IMR-90 (cell line): ENCODE results near the gene NPEPPS. TPM values are rescaled to one million over a fixed set of nuclear protein-coding genes. Genes with fewer than 3 reads are reported as not detected.

Experiments used
- ATAC-seq: fragments of 200-7000 bp; cut with Tn5 transposase; 2 replicates; pipeline ENCODE4 v1.9.1; 2020; ENCODE audit warnings: low read depth, mild to moderate bottlenecking, moderate library complexity
- BruUV-seq: library from RNA; stranded (reverse); fragments of 400-500 nt; replicated peaks from 2 replicates; lab custom pipeline; 2021; lab: Mats Ljungman, UMichigan
- CTCF ChIA-PET: fragments of 300-600 bp; formaldehyde crosslinking; extraction: SDS; loops from one replicate; lab custom pipeline; 2021; ENCODE audit warnings: antibody characterized with exemption; lab: Yijun Ruan, JAX
- POLR2A ChIA-PET: fragments of 300-600 bp; sonication (Branson Sonifier 250); formaldehyde crosslinking; loops from one replicate; lab custom pipeline; 2022; ENCODE audit warnings: antibody characterized with exemption; ENCODE audit not compliant: unreplicated experiment; lab: Charles Lee
- DNase-seq: peaks from one replicate; pipeline ENCODE4 v3.0.0; 2013
- H2AFZ ChIP-seq: replicated peaks from 2 replicates; pipeline ENCODE3; 2013; ENCODE audit warnings: low read length, mild to moderate bottlenecking; ENCODE audit not compliant: poor library complexity
- H2AK5ac ChIP-seq: 2 replicates; pipeline ENCODE4 v1.6.1; 2013; ENCODE audit warnings: low read depth, low read length, inconsistent platforms
- H2AK9ac ChIP-seq: replicated peaks from 2 replicates; pipeline ENCODE3; 2013; ENCODE audit warnings: mild to moderate bottlenecking, low read depth, low read length, moderate library complexity; ENCODE audit not compliant: poor library complexity
- H2BK120ac ChIP-seq: 2 replicates; pipeline ENCODE4 v1.6.1; 2013; ENCODE audit warnings: low read depth, low read length, inconsistent platforms
- H2BK15ac ChIP-seq: 3 replicates; pipeline ENCODE4 v1.6.1; 2013; ENCODE audit warnings: low read depth, low read length, inconsistent platforms
- H2BK20ac ChIP-seq: 2 replicates; pipeline ENCODE4 v1.6.1; 2013; ENCODE audit warnings: low read depth, mild to moderate bottlenecking, inconsistent platforms, low read length, moderate library complexity
- H2BK5ac ChIP-seq: 2 replicates; pipeline ENCODE4 v1.6.1; 2013; ENCODE audit warnings: mild to moderate bottlenecking, low read depth, low read length, inconsistent platforms; ENCODE audit not compliant: poor library complexity, severe bottlenecking
- H3K14ac ChIP-seq: replicated peaks from 2 replicates; pipeline ENCODE4 v1.6.1; 2013; ENCODE audit warnings: low read depth, low read length, inconsistent platforms
- H3K18ac ChIP-seq: 2 replicates; pipeline ENCODE4 v1.6.1; 2013; ENCODE audit warnings: low read depth, low read length, control low read depth
- H3K23ac ChIP-seq: 2 replicates; pipeline ENCODE4 v1.6.1; 2013; ENCODE audit warnings: low read depth, low read length, inconsistent platforms
- H3K27ac ChIP-seq: 2 replicates; pipeline ENCODE4 v1.5.1; 2013; ENCODE audit warnings: mild to moderate bottlenecking, control low read depth, low read length; ENCODE audit not compliant: insufficient read depth
- H3K27me3 ChIP-seq: 2 replicates; pipeline ENCODE4 v1.6.1; 2013; ENCODE audit warnings: low read length; ENCODE audit not compliant: control insufficient read depth, insufficient read depth
- H3K36me3 ChIP-seq: 2 replicates; pipeline ENCODE4 v1.6.1; 2013; ENCODE audit warnings: low read length, mixed read lengths; ENCODE audit not compliant: control insufficient read depth, insufficient read depth
- H3K4ac ChIP-seq: 2 replicates; pipeline ENCODE4 v1.6.1; 2013; ENCODE audit warnings: low read depth, low read length, inconsistent platforms
- H3K4me1 ChIP-seq: 2 replicates; pipeline ENCODE4 v1.6.1; 2013; ENCODE audit warnings: low read length, mixed read lengths; ENCODE audit not compliant: control insufficient read depth, insufficient read depth
- H3K4me2 ChIP-seq: 2 replicates; pipeline ENCODE4 v1.6.1; 2013; ENCODE audit warnings: low read depth, mild to moderate bottlenecking, control low read depth, low read length, moderate library complexity
- H3K4me3 ChIP-seq: 2 replicates; pipeline ENCODE4 v1.5.1; 2013; ENCODE audit warnings: low read depth, mild to moderate bottlenecking, control low read depth, low read length, moderate library complexity; ENCODE audit not compliant: insufficient read depth
- H3K56ac ChIP-seq: 2 replicates; pipeline ENCODE4 v1.6.1; 2013; ENCODE audit warnings: low read length, inconsistent platforms; ENCODE audit not compliant: insufficient read depth; ENCODE audit errors: extremely low read depth
- H3K79me1 ChIP-seq, 2 experiments: 2 replicates each; pipeline ENCODE4 v1.6.1; 2013; ENCODE audit warnings: low read length in 2 of 2, inconsistent platforms in 1 of 2, low read depth in 1 of 2
- H3K9ac ChIP-seq: 2 replicates; pipeline ENCODE4 v1.6.1; 2013; ENCODE audit warnings: low read depth, low read length, control low read depth
- H3K9me1 ChIP-seq: 2 replicates; pipeline ENCODE4 v1.6.1; 2013; ENCODE audit warnings: low read length, inconsistent platforms; ENCODE audit not compliant: insufficient read depth
- H3K9me3 ChIP-seq: 2 replicates; pipeline ENCODE4 v1.6.1; 2013; ENCODE audit warnings: low read length; ENCODE audit not compliant: control insufficient read depth, insufficient read depth
- H4K20me1 ChIP-seq: 2 replicates; pipeline ENCODE4 v1.6.1; 2013; ENCODE audit warnings: low read length, inconsistent platforms; ENCODE audit not compliant: insufficient read depth
- H4K5ac ChIP-seq: 2 replicates; pipeline ENCODE4 v1.6.1; 2013; ENCODE audit warnings: mild to moderate bottlenecking, low read depth, low read length, control low read depth
- H4K8ac ChIP-seq, 2 experiments: 2 replicates each; pipeline ENCODE4 v1.6.1; 2013; ENCODE audit warnings: low read depth in 2 of 2, low read length in 2 of 2, control low read depth in 1 of 2, inconsistent platforms in 1 of 2
- H4K91ac ChIP-seq: 2 replicates; pipeline ENCODE4 v1.6.1; 2013; ENCODE audit warnings: low read depth, low read length, inconsistent platforms; ENCODE audit not compliant: insufficient read depth
- CHD1 ChIP-seq: IDR thresholded peaks from 2 replicates; pipeline ENCODE4 v1.6.1; 2012; ENCODE audit warnings: low read depth, low read length, improper control_type of control experiment
- FOS ChIP-seq: fragments of 150-350 bp; IDR thresholded peaks from 2 replicates; pipeline ENCODE4 v1.6.1; 2016; ENCODE audit warnings: low read depth, low read length
- WGBS, 2 experiments: methylation state at CpG; one replicate each; pipeline versions ENCODE4 v1.1.5 to v1.1.7; 2013; ENCODE audit warnings: missing lambda C conversion rate in 2 of 2; ENCODE audit not compliant: insufficient read length in 1 of 2; ENCODE audit errors: extremely low coverage in 2 of 2; 5-methylcytosine and 5-hydroxymethylcytosine counted together
- dilution Hi-C: fragments of 300-500 bp; cut with HindIII; formaldehyde crosslinking; loops from one replicate; pipeline ENCODE4 v1.14.3; 2018; ENCODE audit warnings: low sequenced_read_pairs; ENCODE audit not compliant: unreplicated experiment
- in situ Hi-C: fragments of 300-500 bp; cut with MboI; formaldehyde crosslinking; loops from 3 replicates; pipeline ENCODE4 v1.14.3; 2019; ENCODE audit warnings: low sequenced_read_pairs, inconsistent platforms, mixed read lengths
- intact Hi-C: fragments of 100-400 bp; cut with micrococcal nuclease; formaldehyde crosslinking; loops from 2 replicates; pipeline ENCODE4 v1.10.0; 2022
- polyA plus RNA-seq, 3 experiments: library from polyadenylated mRNA; depleted of rRNA; stranded (reverse); fragments of >200 nt; gene quantifications; 2 replicates each; pipeline ENCODE4 v1.2.3, GENCODE V29; 2012; ENCODE audit warnings: low replicate concordance in 1 of 3
- total RNA-seq: library from RNA; depleted of rRNA; stranded (reverse); fragments of >200 nt; gene quantifications from 2 replicates; pipeline ENCODE4 v1.2.3, GENCODE V29; 2012

The NPEPPS gene
- total and polyA plus RNA-seq, 2 of the 4 experiments (the other 2 are of a cell fraction), result 54.1 to 64.6 TPM

DNA sequence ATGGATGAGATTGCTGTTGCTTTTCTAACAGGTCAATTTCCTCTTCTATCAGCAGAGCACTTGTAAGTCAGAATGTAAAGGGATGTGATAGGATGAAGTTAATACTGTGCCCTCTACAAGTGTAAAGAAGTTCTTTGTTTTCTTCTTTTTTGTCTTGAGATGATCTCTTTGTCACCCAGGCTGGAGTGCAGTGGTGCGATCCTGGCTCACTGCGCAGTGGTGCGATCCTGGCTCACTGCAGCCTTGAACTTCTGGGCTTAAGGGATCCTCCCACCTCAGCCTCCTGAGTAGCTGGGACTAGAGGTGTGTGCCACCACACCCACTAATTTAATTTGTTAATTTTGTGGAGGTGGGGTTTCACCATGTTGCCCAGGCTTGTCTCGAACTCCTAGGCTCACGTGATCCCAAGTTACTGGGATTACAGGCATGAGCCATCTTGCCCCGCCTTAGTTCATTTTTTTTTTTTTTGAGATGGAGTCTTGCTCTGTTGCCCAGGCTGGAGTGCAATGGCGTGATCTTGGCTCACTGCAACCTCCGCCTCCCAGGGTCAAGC is 97.2 kb downstream of the NPEPPS start:
- Histone ChIP-seq H3K79me1 (peaks cover 4 to 7% of the 10 kb centered on the region in 2 experiments; a peak in 3 of 4 replicates), H2BK20ac (no peak overlapping the region), H3K4me1 (peaks cover 2% of the 10 kb centered on the region; the same call in 1 of the 2 replicates), H4K5ac (no peak overlapping the region), H3K18ac (no peak overlapping the region), H2AK9ac (no peak overlapping the region), H3K23ac (no peak overlapping the region; the same call in 1 of the 2 replicates), H3K27me3 (no peaks in the 10 kb centered on the region), H2BK5ac (no peak overlapping the region), H3K4me2 (no peak overlapping the region), H4K20me1 (no peaks in the 10 kb centered on the region), H2BK15ac (no peak overlapping the region), H2AK5ac (no peak overlapping the region), H2BK120ac (no peak overlapping the region), H3K14ac (no peak overlapping the region), H3K4me3 (no peak overlapping the region), H3K56ac (no peak overlapping the region), H2AFZ (no peak overlapping the region), H3K9me1 (0 out of 2 replicates have a peak, but pooled peaks cover 3% of the 10 kb centered on the region), H4K8ac (no peak overlapping the region), H3K27ac (no peak overlapping the region), H3K4ac (no peak overlapping the region), H3K9ac (no peak overlapping the region), H4K91ac (no peak overlapping the region), H3K9me3 (no peaks in the 10 kb centered on the region), H3K36me3 (peaks cover 4% of the 10 kb centered on the region)
- ChIA-PET CTCF (no interaction called here), POLR2A (no interaction called here)
- no peak for ATAC-seq
- intact Hi-C loops (no loop called here), in situ Hi-C loops (no loop called here), dilution Hi-C loops (no loop called here)
- no CpG with 5 or more reads among the region's 8 CpGs for WGBS, 2 experiments
- TF ChIP-seq FOS (no peak), CHD1 (no peak)
- BruUV-seq, result no TSS peak
- DNase-seq, result no peak
